HUES6 (cell line): Measurements from ENCODE around the gene ENKUR.
"Not testable (repeated sequence)": the region's sequence is repeated elsewhere in the genome, so short reads cannot be mapped to it uniquely, and the experiment has no call there.

Experiments
- H3K27ac ChIP-seq: 2 replicates; pipeline ENCODE4 v1.7.0; 2013; ENCODE audit warnings: low read depth, mild to moderate bottlenecking, low read length, inconsistent platforms
- H3K27me3 ChIP-seq: 2 replicates; pipeline ENCODE4 v1.6.1; 2013; ENCODE audit warnings: low read length; ENCODE audit not compliant: control insufficient read depth, insufficient read depth
- H3K36me3 ChIP-seq: 2 replicates; pipeline ENCODE4 v1.6.1; 2013; ENCODE audit warnings: low read length; ENCODE audit not compliant: control insufficient read depth, insufficient read depth
- H3K4me1 ChIP-seq: 2 replicates; pipeline ENCODE4 v1.6.1; 2013; ENCODE audit warnings: low read length; ENCODE audit not compliant: control insufficient read depth, insufficient read depth
- H3K4me3 ChIP-seq: 2 replicates; pipeline ENCODE4 v1.5.1; 2013; ENCODE audit warnings: low read depth, low read length
- H3K9ac ChIP-seq: one replicate; pipeline ENCODE4 v1.6.1; 2013; ENCODE audit warnings: mild to moderate bottlenecking, low read length
- H3K9me3 ChIP-seq: 2 replicates; pipeline ENCODE4 v1.6.1; 2013; ENCODE audit warnings: low read depth, low read length; ENCODE audit not compliant: control insufficient read depth, insufficient read depth

ENKUR gene

DNA sequence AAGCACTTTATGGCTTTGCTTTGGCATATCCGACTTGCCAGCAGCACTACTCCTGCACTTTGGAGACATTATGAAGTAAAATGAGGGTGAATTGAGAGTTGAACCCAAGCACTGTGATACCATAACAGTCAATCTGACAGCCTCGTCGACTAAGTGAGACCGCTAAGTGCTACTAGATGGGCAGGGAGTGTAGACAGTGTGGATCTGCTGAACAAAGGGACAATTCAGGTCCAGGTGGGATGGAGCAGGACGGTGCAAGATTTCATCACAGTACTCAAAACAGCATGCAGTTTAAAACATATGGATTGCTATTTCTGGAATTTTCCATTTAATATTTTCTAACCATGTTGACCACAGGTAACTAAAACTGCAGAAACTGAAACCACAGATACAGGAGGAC lies 42.8 kb downstream of the ENKUR start:
- H3K9me3 ChIP-seq, result no peaks in the 10 kb centered on the region
- H3K4me1 ChIP-seq, result no peaks in the 10 kb centered on the region
- no peak overlapping the region for H3K9ac ChIP-seq
- H3K4me3 ChIP-seq, result no peak overlapping the region
- H3K27me3 ChIP-seq, result no peaks in the 10 kb centered on the region
- H3K36me3 ChIP-seq, result no peaks in the 10 kb centered on the region
- no peak overlapping the region for H3K27ac ChIP-seq

GRCh38 chr10:24971374-24971773 lies 44.6 kb downstream of the ENKUR start:
- Histone ChIP-seq H3K27ac (no peak overlapping the region), H3K9me3 (no peaks in the 10 kb centered on the region), H3K36me3 (no peaks in the 10 kb centered on the region), H3K27me3 (no peaks in the 10 kb centered on the region), H3K9ac (no peak overlapping the region), H3K4me3 (no peak overlapping the region), H3K4me1 (no peaks in the 10 kb centered on the region)

- H3K27ac ChIP-seq, result no peak overlapping the region
- no peak overlapping the region for H3K4me3 ChIP-seq
- no peak overlapping the region for H3K9ac ChIP-seq
- H3K4me1 ChIP-seq, result no peaks in the 10 kb centered on the region
- H3K9me3 ChIP-seq, result no peaks in the 10 kb centered on the region
- H3K27me3 ChIP-seq, result no peaks in the 10 kb centered on the region
- H3K36me3 ChIP-seq, result no peaks in the 10 kb centered on the region
Measured at GRCh38 chr10:24969841-24970281, 46.1 kb downstream of the ENKUR start.

GRCh38 chr10:24968951-24969350 lies 47.0 kb downstream of the ENKUR start:
- H3K27me3 ChIP-seq, H3K9me3 ChIP-seq, H3K9ac ChIP-seq, H3K36me3 ChIP-seq, H3K4me1 ChIP-seq, H3K4me3 ChIP-seq, H3K27ac ChIP-seq: not testable (repeated sequence)

- no peaks in the 10 kb centered on the region for H3K27me3 ChIP-seq
- no peaks in the 10 kb centered on the region for H3K9me3 ChIP-seq
- no peaks in the 10 kb centered on the region for H3K4me1 ChIP-seq
- no peak overlapping the region for H3K27ac ChIP-seq
- no peak overlapping the region for H3K9ac ChIP-seq
- H3K36me3 ChIP-seq, result no peaks in the 10 kb centered on the region
- no peak overlapping the region for H3K4me3 ChIP-seq
Measured at GRCh38 chr10:24968349-24968748, 47.6 kb downstream of the ENKUR start.

GRCh38 chr10:24966962-24967481 lies 48.9 kb downstream of the ENKUR start:
- H3K4me1 ChIP-seq, result no peaks in the 10 kb centered on the region
- no peaks in the 10 kb centered on the region for H3K9me3 ChIP-seq
- H3K36me3 ChIP-seq, result no peaks in the 10 kb centered on the region
- H3K9ac ChIP-seq, result no peak overlapping the region
- no peaks in the 10 kb centered on the region for H3K27me3 ChIP-seq
- no peak overlapping the region for H3K4me3 ChIP-seq
- H3K27ac ChIP-seq, result no peak overlapping the region

DNA sequence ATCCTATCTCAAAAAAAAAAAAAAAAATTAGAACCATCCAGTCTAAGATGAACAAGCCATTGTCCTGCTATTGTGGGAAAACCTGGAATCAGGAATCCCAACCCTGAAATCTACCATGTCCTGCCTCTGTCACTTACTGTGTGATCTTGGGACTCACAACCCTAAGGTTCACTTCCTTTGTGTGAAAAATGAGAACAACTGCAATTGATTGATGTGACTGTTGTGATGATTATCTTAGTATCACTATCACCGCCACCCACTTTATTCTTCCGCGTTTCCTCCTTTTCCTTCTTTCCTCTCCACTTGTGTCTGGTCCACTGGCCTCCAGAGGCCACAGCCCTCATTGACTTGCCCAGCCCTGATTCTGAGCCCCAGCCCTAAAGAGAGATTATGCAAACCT lies 50.9 kb downstream of the ENKUR start:
- Histone ChIP-seq H3K9me3 (no peaks in the 10 kb centered on the region), H3K36me3 (no peaks in the 10 kb centered on the region), H3K27me3 (no peaks in the 10 kb centered on the region), H3K4me3 (no peak overlapping the region), H3K27ac (no peak overlapping the region), H3K4me1 (no peaks in the 10 kb centered on the region), H3K9ac (no peak overlapping the region)

GRCh38 chr10:24963521-24964041 lies 52.4 kb downstream of the ENKUR start:
- Histone ChIP-seq H3K9me3 (no peaks in the 10 kb centered on the region), H3K36me3 (no peaks in the 10 kb centered on the region), H3K9ac (no peak overlapping the region), H3K27ac (no peak overlapping the region), H3K4me3 (no peak overlapping the region), H3K4me1 (no peaks in the 10 kb centered on the region), H3K27me3 (no peaks in the 10 kb centered on the region)

GRCh38 chr10:24962995-24963394 lies 53.0 kb downstream of the ENKUR start:
- Histone ChIP-seq H3K27ac (no peak overlapping the region), H3K27me3 (no peaks in the 10 kb centered on the region), H3K36me3 (no peaks in the 10 kb centered on the region), H3K4me1 (no peaks in the 10 kb centered on the region), H3K9me3 (no peaks in the 10 kb centered on the region), H3K9ac (no peak overlapping the region), H3K4me3 (no peak overlapping the region)

DNA sequence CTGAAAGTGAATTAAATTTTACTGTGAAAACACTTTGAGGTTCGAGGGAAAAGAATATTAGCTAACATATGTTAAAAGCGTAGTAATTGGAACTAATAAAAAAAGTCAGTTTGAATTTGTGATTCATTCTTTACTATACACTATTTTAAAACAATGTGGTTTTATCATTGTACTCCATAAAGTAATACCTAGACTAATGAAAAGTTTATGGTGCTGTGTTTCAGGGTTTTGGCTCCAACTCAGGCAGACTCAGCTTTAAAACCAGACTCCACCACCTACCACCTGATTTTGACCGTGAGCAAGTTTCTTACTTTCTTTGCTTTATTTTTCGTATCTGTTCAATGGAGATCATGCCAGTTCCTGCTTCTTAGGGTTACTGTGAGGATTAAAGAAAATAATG lies 54.4 kb downstream of the ENKUR start:
- no peak overlapping the region for H3K27ac ChIP-seq
- H3K9me3 ChIP-seq, result no peaks in the 10 kb centered on the region
- no peaks in the 10 kb centered on the region for H3K27me3 ChIP-seq
- H3K9ac ChIP-seq, result no peak overlapping the region
- H3K36me3 ChIP-seq, result no peaks in the 10 kb centered on the region
- H3K4me3 ChIP-seq, result no peak overlapping the region
- no peaks in the 10 kb centered on the region for H3K4me1 ChIP-seq

DNA sequence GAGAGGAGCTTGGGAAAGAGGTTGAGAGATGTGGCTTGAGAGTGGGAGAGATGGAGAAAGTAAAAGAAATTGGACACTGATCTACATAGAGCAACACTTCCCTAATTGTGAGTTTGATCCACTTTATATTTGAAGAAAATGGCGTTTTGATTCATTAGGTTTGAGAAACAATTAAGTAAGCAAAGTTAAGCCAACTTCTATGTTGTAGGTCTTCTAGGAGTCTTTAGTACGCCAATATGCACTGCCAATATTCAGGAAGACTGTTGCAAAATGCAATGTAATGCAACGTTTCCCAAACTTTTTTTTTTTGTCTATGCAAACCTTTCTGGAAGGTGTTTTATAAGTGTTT lies 56.6 kb downstream of the ENKUR start:
- H3K27me3 ChIP-seq, result no peaks in the 10 kb centered on the region
- no peak overlapping the region for H3K27ac ChIP-seq
- no peaks in the 10 kb centered on the region for H3K36me3 ChIP-seq
- no peaks in the 10 kb centered on the region for H3K4me1 ChIP-seq
- no peaks in the 10 kb centered on the region for H3K9me3 ChIP-seq
- H3K9ac ChIP-seq, result no peak overlapping the region
- H3K4me3 ChIP-seq, result no peak overlapping the region
